ENCODE data around the gene TPSG1.

- TF ChIP-seq POLR2A (IDR thresholded peaks at IDR 0.05; ENCODE audit: borderline replicate concordance, extremely low read depth, insufficient read depth, insufficient read length) (no peak), MAX (IDR thresholded peaks at IDR 0.05) (no peak), CTCF (IDR thresholded peaks at IDR 0.05 in 2 of 3, conservative IDR thresholded peaks at IDR 0.05 in 1 of 3; ENCODE audit: borderline replicate concordance in 1 of 3, insufficient read depth in 1 of 3, low read depth in 2 of 3, low read length in 2 of 3) (no peak), SRF (IDR thresholded peaks at IDR 0.05; ENCODE audit: low read depth) (no peak)
Measured at GRCh38 chr16:1217526-1217925, 7.5 kb downstream of the TPSG1 start.
